ENCODE results near the gene PNPLA7.

DNA sequence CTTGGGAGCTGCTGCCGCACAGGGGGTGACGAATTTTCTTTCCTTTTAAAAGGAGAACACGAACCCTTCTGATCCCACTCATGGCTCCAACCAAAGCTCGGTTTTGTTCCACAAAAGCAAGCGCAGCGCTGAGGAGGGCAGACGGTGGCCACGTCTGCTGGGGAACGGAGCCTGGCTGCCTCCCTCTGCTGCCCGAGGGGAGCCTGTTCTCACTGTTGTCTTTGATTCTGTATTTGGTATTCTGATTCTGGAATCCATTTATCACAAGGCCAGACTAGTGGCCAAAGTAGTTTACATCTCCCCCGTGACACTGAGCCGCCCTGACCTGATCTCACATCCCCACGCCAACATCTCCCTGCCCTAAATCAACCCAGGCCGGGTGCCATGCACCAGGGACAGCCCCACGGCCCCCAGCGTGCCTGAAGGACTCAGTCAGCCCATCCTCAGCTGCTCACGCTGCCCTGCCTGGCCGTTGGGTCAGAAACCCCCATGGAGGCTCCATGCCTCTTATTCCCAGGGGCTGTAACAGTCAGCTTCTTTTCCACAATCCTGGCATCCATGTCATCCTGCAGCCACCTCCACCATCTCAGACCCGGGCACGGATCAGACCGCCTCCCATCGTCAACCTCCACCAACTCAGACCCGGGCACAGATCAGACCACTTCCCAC lies 84.3 kb downstream of the PNPLA7 start:
- TF ChIP-seq, protein P1, sequence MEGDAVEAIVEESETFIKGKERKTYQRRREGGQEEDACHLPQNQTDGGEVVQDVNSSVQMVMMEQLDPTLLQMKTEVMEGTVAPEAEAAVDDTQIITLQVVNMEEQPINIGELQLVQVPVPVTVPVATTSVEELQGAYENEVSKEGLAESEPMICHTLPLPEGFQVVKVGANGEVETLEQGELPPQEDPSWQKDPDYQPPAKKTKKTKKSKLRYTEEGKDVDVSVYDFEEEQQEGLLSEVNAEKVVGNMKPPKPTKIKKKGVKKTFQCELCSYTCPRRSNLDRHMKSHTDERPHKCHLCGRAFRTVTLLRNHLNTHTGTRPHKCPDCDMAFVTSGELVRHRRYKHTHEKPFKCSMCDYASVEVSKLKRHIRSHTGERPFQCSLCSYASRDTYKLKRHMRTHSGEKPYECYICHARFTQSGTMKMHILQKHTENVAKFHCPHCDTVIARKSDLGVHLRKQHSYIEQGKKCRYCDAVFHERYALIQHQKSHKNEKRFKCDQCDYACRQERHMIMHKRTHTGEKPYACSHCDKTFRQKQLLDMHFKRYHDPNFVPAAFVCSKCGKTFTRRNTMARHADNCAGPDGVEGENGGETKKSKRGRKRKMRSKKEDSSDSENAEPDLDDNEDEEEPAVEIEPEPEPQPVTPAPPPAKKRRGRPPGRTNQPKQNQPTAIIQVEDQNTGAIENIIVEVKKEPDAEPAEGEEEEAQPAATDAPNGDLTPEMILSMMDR (IDR thresholded peaks at IDR 0.05 in 4 of 5, conservative IDR thresholded peaks at IDR 0.05 in 1 of 5): no peak
- no peak for TF ChIP-seq POLR2A (IDR thresholded peaks at IDR 0.05)

Data from gastrocnemius medialis (tissue), 4 donors.